Measurements from ENCODE around the gene TCF23. TPM values are rescaled to one million over a fixed set of nuclear protein-coding genes. Genes with fewer than 3 reads are reported as not detected.
"Not testable (repeated sequence)": the region's sequence is repeated elsewhere in the genome, so short reads cannot be mapped to it uniquely, and the experiment has no call there.

The TCF23 gene
- total RNA-seq, 1 donor from 2014 or later = not detected

DNA sequence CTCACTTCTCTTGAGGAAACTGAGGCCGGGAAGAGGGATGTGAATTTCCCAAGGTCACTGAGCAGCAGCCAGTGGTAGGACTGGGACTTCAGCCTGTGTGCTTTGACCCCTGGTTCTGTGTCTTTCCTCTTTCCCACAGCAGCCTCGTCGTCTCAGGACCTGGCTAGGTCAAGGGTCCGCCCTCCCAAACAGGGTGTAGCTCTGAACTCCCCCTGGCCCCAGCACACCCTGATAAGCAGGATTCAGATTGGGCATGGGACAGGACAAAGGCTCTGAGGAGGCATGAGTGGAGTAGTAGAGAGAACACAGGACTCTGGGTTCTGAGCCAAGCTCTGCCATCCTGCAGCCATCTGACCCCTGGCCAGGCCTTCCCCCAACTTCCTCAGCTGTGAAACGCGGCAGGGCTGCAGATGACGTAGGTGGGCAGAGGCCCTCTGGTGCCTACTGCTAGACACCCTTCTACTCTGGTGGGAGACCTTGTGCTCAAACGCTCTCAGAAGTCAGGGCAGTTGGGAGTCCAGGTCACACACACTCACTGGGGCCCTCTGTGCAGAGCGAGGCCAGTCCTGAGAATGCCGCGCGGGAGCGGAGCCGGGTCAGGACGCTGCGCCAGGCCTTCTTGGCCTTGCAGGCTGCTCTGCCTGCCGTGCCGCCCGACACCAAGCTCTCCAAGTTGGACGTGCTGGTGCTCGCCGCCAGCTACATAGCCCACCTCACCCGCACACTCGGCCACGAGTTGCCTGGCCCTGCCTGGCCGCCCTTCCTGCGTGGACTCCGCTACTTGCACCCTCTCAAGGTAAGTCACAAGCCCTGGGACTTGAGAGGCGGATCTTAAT, 984 bp downstream of the TCF23 start:
- DNase-seq (ENCODE audit: low spot score) (no peak), ATAC-seq (no peak)
- intact Hi-C loops (cut with DNase I) = no loop called here

DNA sequence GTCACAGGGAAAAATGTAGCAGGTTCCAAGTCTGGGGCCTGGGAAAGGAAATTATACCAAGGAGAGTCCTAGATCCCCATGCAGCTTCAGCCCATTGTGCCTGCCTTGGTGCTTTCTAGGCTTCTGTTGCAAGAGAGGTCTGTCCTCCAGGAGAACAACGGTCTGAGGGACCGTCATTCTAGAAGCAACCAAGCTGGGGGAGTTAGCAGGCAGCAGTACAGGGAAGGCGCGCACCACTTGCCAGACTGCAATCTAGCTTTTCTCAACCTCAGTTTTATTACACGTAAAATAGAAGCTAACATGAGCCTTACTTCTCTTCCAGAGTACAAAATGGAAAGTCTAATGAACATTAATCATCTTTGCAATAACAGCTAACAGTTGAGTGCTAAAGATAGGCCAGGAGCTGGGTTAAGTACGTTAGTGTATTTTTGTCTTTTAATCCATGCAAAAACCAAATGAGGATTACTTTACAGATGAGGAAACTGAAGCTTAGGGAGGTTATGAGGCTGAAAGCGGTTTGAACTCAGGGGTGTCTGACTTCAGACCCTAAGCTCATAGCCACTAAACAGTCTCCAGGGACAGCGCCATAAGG, 1.9 kb downstream of the TCF23 start:
- intact Hi-C loops (cut with DNase I) = no loop called here
- ATAC-seq (no peak), DNase-seq (ENCODE audit: low spot score) (peak; percentile 22)

DNA sequence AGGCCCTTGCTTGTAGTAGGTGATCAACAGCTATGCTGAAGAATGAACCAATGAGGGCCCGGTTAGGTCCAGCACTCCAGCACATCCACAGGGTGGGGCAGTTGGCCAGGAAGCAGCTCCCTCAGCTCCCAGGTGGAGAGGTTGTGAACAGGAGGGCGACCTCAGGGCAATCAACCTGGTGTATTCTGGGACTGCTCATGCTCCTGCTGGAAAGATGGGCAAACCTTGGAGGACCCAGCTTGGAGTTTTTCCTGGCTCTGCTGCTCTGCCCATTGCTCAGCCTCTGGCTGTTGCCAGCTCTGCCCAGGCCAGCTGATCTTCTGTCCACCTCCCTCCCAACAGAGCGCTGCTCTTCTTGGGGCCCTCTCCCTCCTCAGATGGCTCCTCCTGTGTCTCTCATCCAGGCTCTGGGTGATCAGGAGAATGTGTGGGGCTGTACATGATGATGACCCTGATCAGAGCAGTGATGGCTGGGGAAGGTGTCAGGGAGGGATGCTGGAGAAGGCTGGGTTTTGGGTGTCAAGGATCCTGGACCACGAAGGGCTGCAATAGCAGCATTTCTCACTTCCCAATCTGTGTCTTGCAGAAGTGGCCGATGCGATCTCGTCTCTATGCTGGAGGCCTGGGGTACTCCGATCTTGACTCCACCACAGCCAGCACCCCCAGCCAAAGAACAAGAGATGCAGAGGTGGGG, 3.4 kb downstream of the TCF23 start:
- intact Hi-C loops (cut with DNase I) = no loop called here
- no peak for ATAC-seq
- peak; percentile 35 for DNase-seq (ENCODE audit: low spot score)

DNA sequence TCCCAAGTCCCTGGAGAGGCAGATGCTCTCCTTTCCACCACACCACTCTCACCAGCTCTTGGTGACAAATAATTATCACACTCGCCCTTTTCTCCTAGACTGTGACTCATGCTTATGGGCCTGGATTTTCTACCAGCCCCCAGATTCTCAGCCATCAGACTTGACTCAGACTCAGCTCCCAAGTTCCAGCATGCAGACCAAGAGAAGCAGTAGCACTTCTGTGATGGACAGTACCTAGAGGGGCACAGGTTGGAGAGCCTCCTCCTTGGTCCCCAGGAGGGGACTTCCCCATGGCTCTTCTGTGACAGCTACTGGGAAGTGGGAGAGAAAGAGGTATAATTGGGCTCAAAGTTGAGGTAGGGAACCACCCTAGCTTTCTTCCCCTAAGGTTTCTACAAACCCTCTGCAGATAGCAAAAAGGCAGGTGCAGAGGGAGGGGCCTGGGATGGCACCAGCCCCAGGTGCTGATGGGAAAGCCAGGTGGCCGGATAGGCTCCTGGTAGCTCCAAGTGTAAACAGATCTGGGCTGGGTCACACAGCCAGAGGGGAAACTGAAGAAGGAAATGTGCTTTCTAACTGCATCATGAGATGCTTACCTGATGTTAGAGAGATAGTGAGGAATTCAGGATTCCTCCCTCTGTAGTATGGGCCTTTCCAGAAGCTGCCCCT, 4.1 kb downstream of the TCF23 start:
- ATAC-seq (no peak), DNase-seq (ENCODE audit: low spot score) (peak; percentile 13)
- intact Hi-C loops (cut with DNase I) = no loop called here

DNA sequence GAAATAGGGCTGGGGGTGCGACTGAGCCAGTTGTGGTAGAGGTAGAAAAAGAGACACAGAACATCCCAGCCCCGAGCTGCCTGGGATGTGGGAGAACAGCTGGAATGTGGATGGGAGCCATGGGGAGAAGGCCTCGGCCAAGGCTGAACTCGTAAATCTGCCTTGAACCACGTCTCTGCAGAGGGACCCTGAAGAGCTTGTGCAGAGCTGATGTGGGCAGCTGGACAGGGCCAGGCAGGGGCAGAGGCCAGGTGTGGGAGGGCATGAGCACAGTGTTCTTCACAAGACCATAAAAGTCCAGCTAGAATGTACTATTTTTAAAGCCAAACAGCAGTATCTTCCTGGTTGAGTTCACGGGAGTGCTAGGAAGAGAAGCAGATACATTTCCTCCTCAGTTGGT, 5.7 kb downstream of the TCF23 start:
- DNase-seq (ENCODE audit: low spot score) (no peak), ATAC-seq (no peak)

DNA sequence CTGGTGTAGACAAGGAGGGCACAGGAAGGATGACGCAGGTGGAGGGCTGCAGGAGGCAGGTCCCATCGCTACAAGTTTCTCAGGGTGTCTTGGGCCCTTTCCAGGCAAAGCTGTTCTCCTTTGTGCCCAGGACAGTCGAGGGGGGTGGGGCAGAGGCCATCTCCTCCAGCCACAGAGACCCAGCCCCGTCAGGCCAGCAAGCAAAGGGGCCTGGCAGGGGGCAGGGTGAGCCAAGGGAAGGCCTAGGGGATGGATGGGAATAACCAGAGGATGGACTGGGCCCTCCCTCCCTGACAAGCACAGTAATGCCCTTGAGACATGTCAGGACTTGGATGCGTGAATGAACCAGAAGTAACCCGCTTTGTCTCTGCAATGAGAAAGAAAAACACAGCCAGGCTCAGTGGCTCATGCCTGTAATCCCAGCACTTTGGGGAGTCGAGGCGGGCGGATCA, 6.3 kb downstream of the TCF23 start:
- DNase-seq (ENCODE audit: low spot score) (peak; percentile 42), ATAC-seq (no peak)
- intact Hi-C loops (cut with DNase I) = no loop called here

More for the DNA sequence above, 5.7 kb downstream of the TCF23 start:
- intact Hi-C loops (cut with DNase I) = no loop called here

DNA sequence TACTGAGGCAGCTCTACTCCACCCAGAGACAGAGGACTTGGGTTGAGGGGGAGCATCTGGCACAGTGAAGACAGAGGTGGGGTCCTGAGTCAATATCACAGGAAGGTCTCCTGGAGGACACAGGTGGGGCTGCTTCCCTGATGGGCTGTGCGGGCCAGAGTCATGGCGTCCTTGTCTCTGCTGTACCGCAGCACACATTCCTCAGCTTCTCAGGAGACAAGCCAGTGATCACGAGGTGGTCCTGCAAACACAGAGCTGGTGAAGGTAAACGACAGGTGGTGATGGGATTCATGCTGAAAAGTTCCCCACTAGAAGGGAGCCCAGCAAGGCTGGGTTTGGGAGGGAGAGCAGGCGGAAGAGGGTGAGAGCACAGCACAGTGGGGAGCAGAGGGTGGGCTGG, 9.7 kb downstream of the TCF23 start:
- intact Hi-C loops (cut with DNase I) = no loop called here
- DNase-seq (ENCODE audit: low spot score) (no peak), ATAC-seq (no peak)

DNA sequence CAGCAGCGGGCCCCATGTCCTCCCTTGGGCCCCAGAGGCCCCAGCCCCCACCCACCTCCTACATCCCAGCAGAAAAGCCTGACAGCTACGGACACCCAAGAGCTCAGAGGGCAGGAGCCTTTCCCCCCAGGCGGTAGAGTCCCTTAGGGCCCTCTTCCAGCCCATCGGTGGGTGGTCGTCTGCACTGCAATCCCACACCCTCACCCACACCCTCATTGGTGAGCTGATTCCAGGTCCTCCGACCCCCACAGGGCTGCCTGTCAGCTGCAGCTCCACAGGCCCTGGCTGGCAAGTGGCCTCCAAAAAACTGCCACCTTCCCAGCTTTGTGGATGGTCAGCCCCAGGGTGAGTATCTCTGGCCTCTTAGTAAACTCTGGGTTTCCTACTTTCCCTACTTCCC, 10.5 kb downstream of the TCF23 start:
- ATAC-seq (no peak), DNase-seq (ENCODE audit: low spot score) (no peak)
- intact Hi-C loops (cut with DNase I) = no loop called here

DNA sequence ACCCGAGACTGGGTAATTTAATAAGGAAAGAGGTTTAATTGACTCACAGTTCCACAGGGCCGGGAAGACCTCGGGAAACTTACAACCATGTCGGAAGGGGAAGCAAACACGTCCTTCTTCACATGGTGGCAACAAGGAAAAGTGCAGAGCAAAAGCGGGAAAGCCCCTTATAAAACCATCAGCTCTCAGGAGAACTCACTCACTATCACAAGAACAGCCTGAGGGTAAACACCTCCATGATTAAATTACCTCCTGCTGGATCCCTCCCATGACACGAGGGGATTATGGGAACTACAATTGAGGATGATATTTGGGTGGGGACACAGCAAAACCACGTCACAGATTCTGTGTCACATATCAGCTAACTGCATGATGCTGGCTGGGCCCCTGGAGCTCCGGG, 11.4 kb downstream of the TCF23 start:
- intact Hi-C loops (cut with DNase I) = no loop called here
- peak; percentile 30 for DNase-seq (ENCODE audit: low spot score)
- no peak for ATAC-seq

DNA sequence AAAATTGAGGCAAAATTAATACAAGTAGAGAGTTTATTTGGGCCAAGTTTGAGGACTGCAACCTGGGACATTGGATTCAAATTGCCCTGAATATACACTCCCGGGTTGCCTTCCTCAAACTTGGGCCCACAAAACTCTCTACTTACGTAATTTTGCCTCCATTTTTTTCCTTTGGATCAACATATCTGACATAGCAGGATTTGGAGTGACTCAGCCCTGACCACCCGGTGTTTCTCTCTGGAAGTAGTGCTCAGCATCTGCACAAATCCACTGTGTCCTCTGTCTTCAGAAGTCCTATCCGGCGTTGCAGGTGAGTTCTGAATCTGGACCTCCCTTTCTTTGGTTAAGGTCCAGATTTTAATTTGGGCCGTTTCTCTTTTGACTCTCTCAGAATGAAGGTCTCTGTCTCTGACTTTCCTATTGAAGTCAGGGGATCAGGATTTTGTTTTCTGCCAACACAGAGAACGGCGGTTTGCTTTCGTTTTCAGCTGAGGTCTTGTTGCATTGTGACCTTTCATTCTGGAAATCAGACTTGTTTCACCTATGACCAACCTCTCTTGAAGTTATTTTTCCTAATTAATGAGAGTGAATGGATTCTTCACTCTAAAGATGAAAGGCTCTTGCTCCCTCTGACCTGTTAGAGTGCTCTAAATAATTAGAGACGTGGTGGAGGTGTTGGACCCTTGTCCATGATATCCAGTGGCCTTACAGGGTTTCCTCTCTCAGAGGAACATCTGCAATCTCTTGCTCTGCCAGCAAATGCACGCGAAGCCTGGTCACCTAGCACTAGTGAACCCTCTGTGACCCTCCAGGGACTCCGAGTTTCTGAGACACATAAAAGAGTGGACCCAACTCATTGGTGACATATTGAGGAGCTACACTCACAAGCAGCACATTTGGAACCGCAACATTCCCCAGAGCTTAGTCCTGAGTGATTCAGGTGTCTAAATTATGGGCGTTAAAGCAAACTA, 13.6 kb downstream of the TCF23 start:
- ATAC-seq (no peak), DNase-seq (ENCODE audit: low spot score) (peak; percentile 31)
- intact Hi-C loops (cut with DNase I) = no loop called here

DNA sequence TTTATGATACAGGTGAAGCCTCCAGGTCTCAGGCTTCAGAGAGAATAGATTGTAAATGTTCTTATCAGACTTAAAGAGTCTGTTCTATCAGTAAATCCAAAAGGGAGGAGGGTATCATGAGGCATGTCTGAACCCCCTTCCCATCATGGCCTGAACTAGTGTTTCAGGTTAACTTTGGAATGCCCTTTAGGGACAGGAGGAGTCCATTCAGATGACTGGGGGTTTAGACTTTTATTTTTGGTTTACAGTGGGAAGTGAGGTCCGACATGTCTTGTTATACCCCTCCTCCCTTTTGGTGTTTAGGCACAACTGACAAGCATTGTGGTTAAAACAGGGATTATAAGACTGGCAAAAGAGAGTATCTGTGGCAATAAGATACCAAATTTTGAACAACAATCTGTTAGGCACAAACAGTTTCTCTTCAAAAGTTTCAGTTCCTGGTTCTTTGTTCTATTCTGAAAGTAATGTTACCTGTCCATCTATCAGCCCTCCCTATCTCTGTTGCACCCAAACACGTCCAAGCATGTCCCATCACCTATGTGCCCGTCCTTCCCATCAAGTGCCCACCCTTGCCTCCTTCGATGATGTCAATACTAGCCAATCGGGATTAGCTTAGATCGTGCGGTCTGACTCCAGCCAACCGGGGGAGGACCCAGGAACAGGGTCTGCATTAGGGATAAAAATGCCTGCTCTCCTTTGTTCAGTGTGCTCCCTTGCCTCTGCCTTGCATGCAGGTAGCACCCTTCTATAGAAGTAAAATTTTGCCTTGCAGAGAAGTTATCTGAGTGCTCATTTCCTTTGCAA, 16.4 kb downstream of the TCF23 start:
- intact Hi-C loops (cut with DNase I) = no loop called here
- no peak for ATAC-seq
- DNase-seq (ENCODE audit: low spot score) = no peak

DNA sequence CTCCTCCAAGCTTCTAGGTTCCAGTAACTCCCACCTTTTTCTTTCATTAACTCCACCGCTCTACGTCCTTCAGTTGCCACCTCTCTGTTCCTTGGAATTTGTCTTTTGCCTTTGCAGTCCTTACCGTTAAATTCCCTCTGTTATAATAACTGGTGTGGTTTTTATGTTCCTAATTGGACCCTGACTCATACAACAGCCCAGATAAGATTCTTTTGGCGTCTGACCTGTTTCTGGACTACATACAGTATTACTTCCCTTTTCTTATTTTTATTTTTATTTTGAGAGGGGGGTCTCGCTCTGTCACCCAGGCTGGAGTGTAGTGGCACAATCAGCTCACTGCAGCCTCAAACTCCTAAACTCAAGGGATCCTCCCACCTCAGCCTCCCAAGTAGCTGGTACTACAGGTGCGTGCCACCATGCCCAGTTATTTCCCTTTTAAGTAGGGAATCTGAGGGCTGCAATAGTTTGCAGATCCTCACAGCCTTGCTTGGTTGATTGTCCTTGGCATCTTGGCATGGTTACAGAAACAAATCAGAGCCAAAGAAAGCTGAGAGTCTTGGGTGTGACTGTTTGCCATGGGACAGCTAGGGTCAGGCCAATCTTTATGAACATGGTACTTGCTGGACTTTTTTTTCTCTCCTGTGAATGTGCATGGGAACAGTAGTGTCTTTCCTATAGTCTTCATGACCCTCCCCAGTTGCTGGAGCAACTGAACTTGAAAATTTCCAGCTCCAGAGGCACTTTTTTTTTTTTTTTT, 22.0 kb downstream of the TCF23 start:
- DNase-seq (ENCODE audit: low spot score) (no peak), ATAC-seq (no peak)
- intact Hi-C loops (cut with DNase I) = no loop called here

DNA sequence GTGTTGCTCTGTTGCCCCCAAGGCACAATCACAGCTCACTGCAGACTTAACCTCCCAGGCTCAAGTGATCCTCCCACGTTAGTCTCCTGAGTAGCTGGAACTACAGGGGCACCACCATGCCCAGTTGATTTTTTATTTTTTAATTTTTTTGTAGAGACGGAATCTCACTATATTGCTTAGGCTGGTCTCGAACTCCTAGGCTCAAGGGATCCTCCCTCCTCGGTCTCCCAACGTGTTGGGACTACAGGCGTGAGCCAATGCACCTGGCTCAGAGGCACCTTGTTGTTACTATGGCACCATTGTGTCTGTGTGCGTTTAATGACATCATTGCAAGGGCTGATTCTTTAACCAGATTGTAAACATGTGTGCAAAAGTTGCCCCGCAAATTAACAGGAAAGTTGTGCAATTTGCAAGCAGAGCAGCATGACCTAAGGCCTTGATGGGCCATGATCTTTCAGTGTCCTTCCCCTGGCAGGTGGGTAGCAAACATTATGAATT, 22.6 kb downstream of the TCF23 start:
- DNase-seq (ENCODE audit: low spot score) (peak; percentile 19), ATAC-seq (no peak)
- intact Hi-C loops (cut with DNase I) = no loop called here

DNA sequence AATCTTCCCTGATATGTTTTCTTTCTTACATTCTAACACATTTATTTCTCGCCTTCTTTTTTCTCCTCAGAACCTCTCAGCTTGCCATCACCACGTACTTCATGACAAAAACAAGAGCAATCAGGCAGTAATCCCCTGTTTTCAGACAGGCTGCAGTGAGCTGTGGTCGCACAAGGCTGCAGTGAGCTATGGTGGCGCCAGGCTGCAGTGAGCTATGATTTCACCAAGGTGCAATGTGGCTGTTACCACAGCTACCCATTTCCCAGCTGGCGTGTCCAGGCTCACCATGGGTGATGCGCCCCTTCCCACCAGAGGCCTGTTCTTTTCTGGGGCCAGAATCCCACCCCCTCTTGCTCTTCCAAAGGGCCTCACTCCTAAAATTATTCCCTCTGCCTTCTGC, 25.8 kb downstream of the TCF23 start:
- intact Hi-C loops (cut with DNase I) = no loop called here
- peak; percentile 43 for DNase-seq (ENCODE audit: low spot score)

DNA sequence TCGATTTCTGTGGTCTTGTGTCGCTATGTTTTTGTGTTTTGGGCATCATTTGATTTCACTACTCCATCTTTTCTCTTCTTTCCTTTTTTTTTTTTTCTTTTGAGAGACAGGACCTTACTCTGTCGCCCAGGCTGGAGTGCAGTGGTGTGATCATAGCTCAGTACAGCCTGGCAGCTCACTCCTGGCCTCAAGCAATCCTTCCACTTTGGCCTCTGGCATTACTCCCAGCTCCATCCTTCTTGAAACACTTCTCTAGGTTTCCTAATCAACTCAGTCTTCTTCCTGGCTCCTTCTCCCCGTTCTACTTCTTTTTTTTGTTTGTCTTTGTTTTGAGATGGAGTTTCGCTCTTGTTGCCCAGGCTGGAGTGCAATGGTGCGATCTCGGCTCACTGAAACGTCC, 26.5 kb downstream of the TCF23 start:
- intact Hi-C loops (cut with DNase I) = no loop called here
- DNase-seq (ENCODE audit: low spot score) (peak; percentile 58), ATAC-seq (peak; percentile 81)

More for the DNA sequence above, 25.8 kb downstream of the TCF23 start:
- ATAC-seq = no peak

DNA sequence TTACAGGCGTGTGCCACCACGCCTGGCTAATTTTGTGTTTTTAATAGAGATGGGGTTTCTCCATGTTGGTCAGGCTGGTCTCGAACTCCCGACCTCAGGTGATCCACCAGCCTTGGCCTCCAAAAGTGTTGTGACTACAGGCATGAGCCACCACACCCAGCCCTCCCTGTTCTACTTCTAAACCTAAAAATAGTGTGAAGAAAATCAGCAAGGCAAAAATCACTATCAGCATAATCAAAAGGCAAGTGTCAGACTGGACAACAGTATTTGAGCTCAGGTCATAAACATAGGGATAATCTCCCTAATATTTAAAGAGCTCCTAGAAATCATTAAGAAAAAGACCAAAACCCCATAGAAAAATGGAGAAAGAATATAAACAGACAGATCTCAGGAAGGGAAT, 27.0 kb downstream of the TCF23 start:
- DNase-seq (ENCODE audit: low spot score); ATAC-seq; intact Hi-C loops (cut with DNase I): not testable (repeated sequence)
